ENCODE data around the gene ARHGDIA. TPM values are rescaled to one million over a fixed set of nuclear protein-coding genes. Genes with fewer than 3 reads are reported as not detected.

Gene ARHGDIA
- total RNA-seq, 5 donors from 2014 or later (not counting 1 experiment from before 2014, with no cell fraction given) = 473 to 577 (median 504) TPM

GRCh38 chr17:81833160-81833920 lies 37.8 kb downstream of the ARHGDIA start, which contains the start of gene MCRIP1:
Gene MCRIP1, minus strand, starts transcription at chr17:81833291. Its CDS starts 8,785 bp downstream, at chr17:81824506.
- H3K36me3 ChIP-seq (ENCODE audit: control insufficient read depth in 2 of 2, extremely low read depth in 1 of 2, insufficient read depth in 1 of 2, low read length in 1 of 2) = no peaks in the 10 kb centered on the region
- H3K9me3 ChIP-seq = no peaks in the 10 kb centered on the region
- H3K36me3 Mint-ChIP-seq = no peaks in the 10 kb centered on the region
- ATAC-seq (replicated peaks in 1 of 4) (peak; percentile 81 to 89 (median 86)), DNase-seq (peak; percentile 81 to 97 (median 89))
- H3K27me3 ChIP-seq (replicated peaks in 1 of 2; ENCODE audit: control insufficient read depth in 2 of 2, extremely low read depth in 1 of 2, insufficient read depth in 2 of 2, low read length in 1 of 2) = no peaks in the 10 kb centered on the region
- ChIA-PET POLR2A (interaction anchor here in 1 of 2 donors (1.0 kb wide), 1 partner anchor 26 kb away, joined by 3 read pairs; no protein-coding TSS in a partner anchor), CTCF (no interaction called here)
- H3K27ac Mint-ChIP-seq = peak within 1 kb of the TSS; percentile 84 to 93
- peaks cover 16 to 24% (median 23%) of the 10 kb centered on the region in 3 donors for H3K4me1 Mint-ChIP-seq
- under 1% methylated on average over 58 of the region's 76 CpGs for WGBS (ENCODE audit: insufficient coverage)
- peak within 1 kb of the TSS; percentile 87 for H3K27ac ChIP-seq (ENCODE audit: low read length)
- H3K9me3 Mint-ChIP-seq = no peaks in the 10 kb centered on the region
- peak within 1 kb of the TSS; percentile 68 to 72 for H3K4me3 ChIP-seq (ENCODE audit: control insufficient read depth in 1 of 2, extremely low read depth in 1 of 2, low read length in 1 of 2)
- H3K4me3 Mint-ChIP-seq = peak within 1 kb of the TSS; percentile 85 to 88 (median 85)
- peaks cover 7 to 38% of the 10 kb centered on the region in 2 experiments for H3K4me1 ChIP-seq (ENCODE audit: control insufficient read depth in 1 of 2, extremely low read depth in 1 of 2, insufficient read depth in 2 of 2, low read length in 2 of 2)
- no peaks in the 10 kb centered on the region for H3K27me3 Mint-ChIP-seq

GRCh38 chr17:81832608-81833159 lies 38.5 kb downstream of the ARHGDIA start:
- Mint-ChIP-seq H3K27ac (peak overlapping the region; percentile 84 to 93), H3K9me3 (no peaks in the 10 kb centered on the region), H3K4me3 (peak overlapping the region; percentile 85 to 88 (median 85)), H3K27me3 (no peaks in the 10 kb centered on the region), H3K4me1 (peaks cover 16 to 26% (median 25%) of the 10 kb centered on the region in 3 donors), H3K36me3 (no peaks in the 10 kb centered on the region)
- ATAC-seq (replicated peaks in 1 of 4) = peak; percentile 21 to 77 (median 70)
- ChIA-PET POLR2A (no interaction called here), CTCF (no interaction called here)
- WGBS (ENCODE audit: insufficient coverage) = under 1% methylated on average over 62 of the region's 65 CpGs
- H3K9me3 ChIP-seq = no peaks in the 10 kb centered on the region
- peaks cover 7 to 38% of the 10 kb centered on the region in 2 experiments for H3K4me1 ChIP-seq (ENCODE audit: control insufficient read depth in 1 of 2, extremely low read depth in 1 of 2, insufficient read depth in 2 of 2, low read length in 2 of 2)
- H3K36me3 ChIP-seq (ENCODE audit: control insufficient read depth in 2 of 2, extremely low read depth in 1 of 2, insufficient read depth in 1 of 2, low read length in 1 of 2) = no peaks in the 10 kb centered on the region
- peak overlapping the region; percentile 63 to 72 for H3K4me3 ChIP-seq (ENCODE audit: control insufficient read depth in 1 of 2, extremely low read depth in 1 of 2, low read length in 1 of 2)
- H3K27me3 ChIP-seq (replicated peaks in 1 of 2; ENCODE audit: control insufficient read depth in 2 of 2, extremely low read depth in 1 of 2, insufficient read depth in 2 of 2, low read length in 1 of 2) = no peaks in the 10 kb centered on the region
- DNase-seq = peak in 18 of 35 experiments; percentile 6 to 41 (median 20)
- H3K27ac ChIP-seq (ENCODE audit: low read length) = peak overlapping the region; percentile 58

DNA sequence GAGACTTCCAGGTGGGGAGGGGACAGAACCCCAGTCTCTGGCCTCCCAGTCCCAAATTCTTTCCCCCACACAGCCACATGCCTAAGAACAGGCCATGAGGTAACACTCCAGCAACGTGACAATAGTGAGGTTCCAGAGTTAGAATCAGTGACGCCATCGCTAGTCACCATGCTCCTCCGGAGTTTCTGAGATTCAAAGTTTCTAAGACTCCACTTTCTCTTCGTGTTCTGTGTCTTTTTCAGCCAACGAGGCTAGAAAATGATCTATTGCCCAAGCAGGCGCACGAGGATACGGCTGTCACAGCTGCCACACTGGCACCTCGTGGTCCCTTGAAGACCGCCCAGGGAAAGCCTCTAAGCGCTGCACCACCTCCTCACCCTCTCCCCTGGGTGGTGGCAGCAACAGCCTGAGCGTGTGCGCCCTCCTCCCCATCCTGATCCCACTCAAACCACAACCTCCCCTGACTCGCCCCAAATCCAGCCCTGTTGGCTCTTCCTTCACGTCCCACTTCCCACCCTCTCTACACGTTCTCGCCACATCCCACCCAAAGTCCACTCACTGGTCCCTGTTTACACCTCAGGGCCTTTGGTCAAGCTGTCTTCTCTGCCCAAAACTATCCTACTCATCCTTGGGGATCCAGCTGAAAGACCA lies 39.1 kb downstream of the ARHGDIA start:
- peak overlapping the region; percentile 58 for H3K27ac ChIP-seq (ENCODE audit: low read length)
- H3K4me3 ChIP-seq (ENCODE audit: control insufficient read depth in 1 of 2, extremely low read depth in 1 of 2, low read length in 1 of 2) = peak overlapping the region; percentile 63 to 72
- Mint-ChIP-seq H3K4me3 (peak overlapping the region; percentile 85 to 88 (median 85)), H3K9me3 (no peaks in the 10 kb centered on the region), H3K36me3 (no peaks in the 10 kb centered on the region), H3K27ac (peak overlapping the region; percentile 84 to 93), H3K27me3 (no peaks in the 10 kb centered on the region), H3K4me1 (peaks cover 16 to 26% (median 25%) of the 10 kb centered on the region in 3 donors)
- peaks cover 7 to 38% of the 10 kb centered on the region in 2 experiments for H3K4me1 ChIP-seq (ENCODE audit: control insufficient read depth in 1 of 2, extremely low read depth in 1 of 2, insufficient read depth in 2 of 2, low read length in 2 of 2)
- peak in 34 of 35 experiments; percentile 18 to 71 (median 47) for DNase-seq
- POLR2A ChIA-PET = no interaction called here
- peak; percentile 34 to 56 (median 43) for ATAC-seq (replicated peaks in 1 of 4)
- CTCF ChIA-PET = no interaction called here
- 14% methylated on average over 18 of the region's 18 CpGs for WGBS (ENCODE audit: insufficient coverage)
- H3K27me3 ChIP-seq (replicated peaks in 1 of 2; ENCODE audit: control insufficient read depth in 2 of 2, extremely low read depth in 1 of 2, insufficient read depth in 2 of 2, low read length in 1 of 2) = no peaks in the 10 kb centered on the region
- H3K36me3 ChIP-seq (ENCODE audit: control insufficient read depth in 2 of 2, extremely low read depth in 1 of 2, insufficient read depth in 1 of 2, low read length in 1 of 2) = no peaks in the 10 kb centered on the region
- H3K9me3 ChIP-seq = no peaks in the 10 kb centered on the region

DNA sequence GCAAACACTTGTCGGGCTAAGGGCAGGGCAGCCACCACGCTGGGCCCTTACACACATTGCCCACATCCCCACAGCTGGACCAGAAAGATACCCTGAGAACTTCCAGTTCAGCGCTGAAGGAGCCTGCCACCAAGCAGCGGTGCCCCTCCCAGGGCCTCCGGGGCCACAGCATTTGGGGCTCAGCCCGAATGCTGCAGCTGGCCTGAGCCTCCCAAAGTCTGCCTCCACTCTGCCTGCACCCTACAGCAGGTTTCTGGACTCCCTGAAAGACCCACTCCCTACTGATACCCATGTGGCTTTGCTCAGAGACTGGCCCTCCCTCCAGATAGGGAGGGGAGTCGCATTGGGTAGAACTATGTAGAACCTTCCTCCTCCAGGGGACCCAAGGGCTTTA lies 39.6 kb downstream of the ARHGDIA start:
- POLR2A ChIA-PET = no interaction called here
- H3K4me3 Mint-ChIP-seq = peak overlapping the region; percentile 85 to 88 (median 85)
- H3K4me1 Mint-ChIP-seq = peaks cover 16 to 26% (median 25%) of the 10 kb centered on the region in 3 donors
- 85% methylated on average over 4 of the region's 7 CpGs for WGBS (ENCODE audit: insufficient coverage)
- CTCF ChIA-PET = no interaction called here
- no peak for DNase-seq
- no peaks in the 10 kb centered on the region for H3K9me3 Mint-ChIP-seq
- no peaks in the 10 kb centered on the region for H3K36me3 Mint-ChIP-seq
- no peaks in the 10 kb centered on the region for H3K27me3 Mint-ChIP-seq
- no peak for ATAC-seq (replicated peaks in 1 of 4)
- H3K4me3 ChIP-seq (ENCODE audit: control insufficient read depth in 1 of 2, extremely low read depth in 1 of 2, low read length in 1 of 2) = no peak overlapping the region
- H3K4me1 ChIP-seq (ENCODE audit: control insufficient read depth in 1 of 2, extremely low read depth in 1 of 2, insufficient read depth in 2 of 2, low read length in 2 of 2) = peaks cover 7 to 38% of the 10 kb centered on the region in 2 experiments
- no peaks in the 10 kb centered on the region for H3K9me3 ChIP-seq
- peak overlapping the region; percentile 84 to 93 for H3K27ac Mint-ChIP-seq
- H3K27ac ChIP-seq (ENCODE audit: low read length) = peak overlapping the region; percentile 58
- H3K27me3 ChIP-seq (replicated peaks in 1 of 2; ENCODE audit: control insufficient read depth in 2 of 2, extremely low read depth in 1 of 2, insufficient read depth in 2 of 2, low read length in 1 of 2) = no peaks in the 10 kb centered on the region
- H3K36me3 ChIP-seq (ENCODE audit: control insufficient read depth in 2 of 2, extremely low read depth in 1 of 2, insufficient read depth in 1 of 2, low read length in 1 of 2) = no peaks in the 10 kb centered on the region

- DNase-seq = no peak
- POLR2A ChIA-PET = no interaction called here
- Mint-ChIP-seq H3K4me1 (peaks cover 16 to 31% (median 28%) of the 10 kb centered on the region in 3 donors), H3K27me3 (no peaks in the 10 kb centered on the region), H3K36me3 (peaks cover 4% of the 10 kb centered on the region), H3K4me3 (peak overlapping the region in 1 of 3 donors; percentile 13), H3K27ac (no peak overlapping the region), H3K9me3 (no peaks in the 10 kb centered on the region)
- H3K9me3 ChIP-seq = no peaks in the 10 kb centered on the region
- ATAC-seq (replicated peaks in 1 of 4) = no peak
- peaks cover 7 to 38% of the 10 kb centered on the region in 2 experiments for H3K4me1 ChIP-seq (ENCODE audit: control insufficient read depth in 1 of 2, extremely low read depth in 1 of 2, insufficient read depth in 2 of 2, low read length in 2 of 2)
- peaks cover 0 to 4% of the 10 kb centered on the region in 2 donors for H3K36me3 ChIP-seq (ENCODE audit: control insufficient read depth in 2 of 2, extremely low read depth in 1 of 2, insufficient read depth in 1 of 2, low read length in 1 of 2)
- CTCF ChIA-PET = no interaction called here
- WGBS (ENCODE audit: insufficient coverage) = 93% methylated on average over 6 of the region's 6 CpGs
- H3K27ac ChIP-seq (ENCODE audit: low read length) = no peak overlapping the region
- H3K27me3 ChIP-seq (replicated peaks in 1 of 2; ENCODE audit: control insufficient read depth in 2 of 2, extremely low read depth in 1 of 2, insufficient read depth in 2 of 2, low read length in 1 of 2) = no peaks in the 10 kb centered on the region
- H3K4me3 ChIP-seq (ENCODE audit: control insufficient read depth in 1 of 2, extremely low read depth in 1 of 2, low read length in 1 of 2) = no peak overlapping the region
Measured at GRCh38 chr17:81829858-81830257, 41.3 kb downstream of the ARHGDIA start.

GRCh38 chr17:81828656-81829055 lies 42.5 kb downstream of the ARHGDIA start:
- no peak for ATAC-seq (replicated peaks in 1 of 4)
- POLR2A ChIA-PET = no interaction called here
- peaks cover 16 to 28% (median 25%) of the 10 kb centered on the region in 3 donors for H3K4me1 Mint-ChIP-seq

More at GRCh38 chr17:81828656-81829055, 42.5 kb downstream of the ARHGDIA start:
- Histone ChIP-seq H3K9me3 (no peaks in the 10 kb centered on the region), H3K27ac (ENCODE audit: low read length) (no peak overlapping the region), H3K27me3 (replicated peaks in 1 of 2; ENCODE audit: control insufficient read depth in 2 of 2, extremely low read depth in 1 of 2, insufficient read depth in 2 of 2, low read length in 1 of 2) (no peaks in the 10 kb centered on the region), H3K36me3 (ENCODE audit: control insufficient read depth in 2 of 2, extremely low read depth in 1 of 2, insufficient read depth in 1 of 2, low read length in 1 of 2) (peaks cover under 1 to 12% of the 10 kb centered on the region in 2 donors), H3K4me1 (ENCODE audit: control insufficient read depth in 1 of 2, extremely low read depth in 1 of 2, insufficient read depth in 2 of 2, low read length in 2 of 2) (peaks cover 6 to 30% of the 10 kb centered on the region in 2 experiments), H3K4me3 (ENCODE audit: control insufficient read depth in 1 of 2, extremely low read depth in 1 of 2, low read length in 1 of 2) (no peak overlapping the region)
- Mint-ChIP-seq H3K36me3 (peaks cover 4% of the 10 kb centered on the region), H3K9me3 (no peaks in the 10 kb centered on the region), H3K4me3 (no peak overlapping the region), H3K27ac (no peak overlapping the region), H3K27me3 (no peaks in the 10 kb centered on the region)
- WGBS (ENCODE audit: insufficient coverage) = 89% methylated on average over 7 of the region's 7 CpGs
- DNase-seq = no peak
- CTCF ChIA-PET = interaction anchor here in 1 of 2 donors (0.6 to 0.7 kb wide), 2 partner anchors 26 to 529 kb away, joined by 3 to 6 read pairs; no protein-coding TSS in a partner anchor

All from T-cell (primary cell).